ENCODE measurements around the gene BMP5. TPM values are rescaled to one million over a fixed set of nuclear protein-coding genes. Genes with fewer than 3 reads are reported as not detected.

Gene BMP5
- total and polyA plus RNA-seq, 2 of the 13 experiments (the other 11 are each of a cell fraction or from before 2014, with no cell fraction given): not detected

GRCh38 chr6:55897346-55897745, 22.0 kb upstream of the BMP5 start:
- BruUV-seq (replicated peaks): no TSS peak
- in situ Hi-C loops (cut with HindIII; ENCODE audit: extremely low pct_ligation_motif_present, low pct_unique_long_range_greater_than_20kb) (no loop called here), intact Hi-C loops (cut with micrococcal nuclease; ENCODE audit: unreplicated experiment) (no loop called here)
- FAIRE-seq (no peak), DNase-seq (ENCODE audit: low spot score) (no peak), ATAC-seq (no peak)
- Histone ChIP-seq H3K36me3 (replicated peaks in 1 of 2; ENCODE audit: control insufficient read depth in 1 of 2, insufficient read depth in 2 of 2, low read length in 2 of 2) (no peaks in the 10 kb centered on the region), H4K20me1 (ENCODE audit: insufficient read depth, low read length) (no peaks in the 10 kb centered on the region), H3K4me1 (ENCODE audit: insufficient read depth, low read length) (no peaks in the 10 kb centered on the region), H3K9me3 (ENCODE audit: low read length) (no peaks in the 10 kb centered on the region), H3K79me2 (ENCODE audit: insufficient read depth, low read length) (no peaks in the 10 kb centered on the region), H3K4me2 (ENCODE audit: low read depth, low read length) (no peak overlapping the region), H3K27me3 (ENCODE audit: control insufficient read depth in 1 of 2, insufficient read depth in 2 of 2, low read length in 2 of 2) (no peaks in the 10 kb centered on the region), H3K27ac (ENCODE audit: extremely low read length, insufficient read depth, low read length) (no peak overlapping the region), H3K9ac (ENCODE audit: insufficient read depth, low read depth, low read length) (no peak overlapping the region), H2AFZ (ENCODE audit: low read length) (no peak overlapping the region), H3K4me3 (replicated peaks in 1 of 3; ENCODE audit: insufficient read depth in 1 of 3, low read depth in 2 of 3, low read length in 3 of 3) (no peak overlapping the region)
- POLR2A ChIA-PET: no interaction called here
- 3% methylated on average over 2 of the region's 2 CpGs for WGBS (ENCODE audit: low lambda C conversion rate)
- no peak for TF ChIP-seq CCDC6 (CRISPR knock-in tag; IDR thresholded peaks at IDR 0.05)
- no peak for TF ChIP-seq BCLAF1 (IDR thresholded peaks at IDR 0.05)
- no peak for TF ChIP-seq PHF21A (CRISPR knock-in tag; IDR thresholded peaks at IDR 0.05)
- TF ChIP-seq NFKB2 (CRISPR knock-in tag; IDR thresholded peaks at IDR 0.05; ENCODE audit: borderline replicate concordance): no peak
- no peak for TF ChIP-seq ZNF124 (CRISPR knock-in tag; IDR thresholded peaks at IDR 0.05)
- no peak for TF ChIP-seq ZBTB26 (CRISPR knock-in tag; IDR thresholded peaks at IDR 0.05; ENCODE audit: borderline replicate concordance)
- no peak for TF ChIP-seq HOXA3 (CRISPR knock-in tag; IDR thresholded peaks at IDR 0.05)
- TF ChIP-seq ESRRA (CRISPR knock-in tag; IDR thresholded peaks at IDR 0.05; ENCODE audit: low read depth): no peak
- no peak for TF ChIP-seq NFRKB (IDR thresholded peaks at IDR 0.05)
- TF ChIP-seq SATB2 (CRISPR knock-in tag; IDR thresholded peaks at IDR 0.05): no peak
- TF ChIP-seq NCOA1 (CRISPR knock-in tag; IDR thresholded peaks at IDR 0.05): no peak
- CTCF ChIA-PET (ENCODE audit: low intra/inter-chr PET ratio, low total read pairs): no interaction called here
